ENCODE data around the gene PIK3R5. TPM values are rescaled to one million over a fixed set of nuclear protein-coding genes. Genes with fewer than 3 reads are reported as not detected.
"Not testable (repeated sequence)": the region's sequence is repeated elsewhere in the genome, so short reads cannot be mapped to it uniquely, and the experiment has no call there.

PIK3R5 gene
- total and polyA plus RNA-seq, 8 donors, result 0.90 to 29.8 (median 5.1) TPM; not detected in 1

DNA sequence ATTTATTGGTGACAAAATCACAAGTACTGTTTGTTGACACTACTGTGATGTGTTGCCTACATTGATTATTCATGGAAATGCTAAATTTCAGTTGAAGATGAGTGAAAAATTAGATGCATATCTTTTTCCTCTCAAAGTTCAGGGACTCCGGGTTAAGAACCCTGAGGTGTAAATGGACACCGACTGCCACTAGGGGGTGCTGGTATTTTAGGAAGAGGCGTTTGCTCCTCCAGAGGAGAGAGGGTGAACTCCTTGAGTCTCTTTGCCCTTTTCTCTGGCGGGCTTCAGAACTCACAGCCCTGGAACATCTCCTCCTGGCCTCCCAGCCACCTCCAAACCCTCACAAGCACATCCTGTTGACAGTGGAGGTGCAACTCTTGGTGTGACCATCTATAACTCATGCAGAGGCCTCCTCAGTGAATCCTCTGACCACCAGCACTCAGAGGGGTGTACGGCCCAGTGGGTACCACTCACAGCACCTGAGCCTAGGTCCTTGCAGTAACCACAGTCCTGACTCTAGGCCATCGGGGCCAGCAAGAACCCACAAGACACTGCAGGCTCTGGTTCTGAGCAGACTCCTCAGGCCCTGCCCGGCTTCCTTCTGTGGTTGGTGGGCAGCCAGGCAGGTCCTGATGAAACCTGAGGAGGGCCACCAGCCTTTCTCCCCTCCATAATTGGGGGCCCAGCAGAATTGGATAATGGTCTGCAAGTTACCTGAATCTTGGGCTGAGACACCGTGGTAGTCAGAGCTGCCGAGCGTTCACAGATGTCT, 26.2 kb upstream of the PIK3R5 start:
- no peaks in the 10 kb centered on the region for H3K4me1 ChIP-seq
- TF ChIP-seq, protein P1, sequence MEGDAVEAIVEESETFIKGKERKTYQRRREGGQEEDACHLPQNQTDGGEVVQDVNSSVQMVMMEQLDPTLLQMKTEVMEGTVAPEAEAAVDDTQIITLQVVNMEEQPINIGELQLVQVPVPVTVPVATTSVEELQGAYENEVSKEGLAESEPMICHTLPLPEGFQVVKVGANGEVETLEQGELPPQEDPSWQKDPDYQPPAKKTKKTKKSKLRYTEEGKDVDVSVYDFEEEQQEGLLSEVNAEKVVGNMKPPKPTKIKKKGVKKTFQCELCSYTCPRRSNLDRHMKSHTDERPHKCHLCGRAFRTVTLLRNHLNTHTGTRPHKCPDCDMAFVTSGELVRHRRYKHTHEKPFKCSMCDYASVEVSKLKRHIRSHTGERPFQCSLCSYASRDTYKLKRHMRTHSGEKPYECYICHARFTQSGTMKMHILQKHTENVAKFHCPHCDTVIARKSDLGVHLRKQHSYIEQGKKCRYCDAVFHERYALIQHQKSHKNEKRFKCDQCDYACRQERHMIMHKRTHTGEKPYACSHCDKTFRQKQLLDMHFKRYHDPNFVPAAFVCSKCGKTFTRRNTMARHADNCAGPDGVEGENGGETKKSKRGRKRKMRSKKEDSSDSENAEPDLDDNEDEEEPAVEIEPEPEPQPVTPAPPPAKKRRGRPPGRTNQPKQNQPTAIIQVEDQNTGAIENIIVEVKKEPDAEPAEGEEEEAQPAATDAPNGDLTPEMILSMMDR (IDR thresholded peaks at IDR 0.05), result peak in 5 of 7 experiments; percentile 53 to 88 (median 70)
- no peak for TF ChIP-seq POLR2AphosphoS5 (IDR thresholded peaks at IDR 0.05)
- TF ChIP-seq POLR2A (IDR thresholded peaks at IDR 0.05), result no peak

GRCh38 chr17:8988263-8988935, 22.9 kb upstream of the PIK3R5 start:
- H3K27ac ChIP-seq; H3K4me3 ChIP-seq; H3K36me3 ChIP-seq; intact Hi-C loops (cut with DNase I; ENCODE audit: low total_unique reads); H3K4me1 ChIP-seq; DNase-seq; H3K27me3 ChIP-seq; H3K9me3 ChIP-seq: not testable (repeated sequence)
- 44 to 99% (median 97%) methylated on average over 2 of the region's 2 CpGs for WGBS, 5 donors

More for the DNA sequence above, 26.2 kb upstream of the PIK3R5 start:
- Histone ChIP-seq H3K27ac (no peak overlapping the region), H3K4me3 (no peak overlapping the region), H3K27me3 (no peaks in the 10 kb centered on the region), H3K9me3 (peaks cover 0 to 8% (median 0%) of the 10 kb centered on the region in 4 donors), H3K36me3 (no peaks in the 10 kb centered on the region)
- intact Hi-C loops (cut with DNase I; ENCODE audit: low total_unique reads), result loop anchor here (10.0 kb wide), 2 partner anchors 303 to 533 kb away; no protein-coding TSS in a partner anchor
- WGBS, 5 donors, result 44 to 58% (median 57%) methylated on average over 8 to 10 of the region's 10 CpGs
- peak; percentile 70 to 86 for DNase-seq

DNA sequence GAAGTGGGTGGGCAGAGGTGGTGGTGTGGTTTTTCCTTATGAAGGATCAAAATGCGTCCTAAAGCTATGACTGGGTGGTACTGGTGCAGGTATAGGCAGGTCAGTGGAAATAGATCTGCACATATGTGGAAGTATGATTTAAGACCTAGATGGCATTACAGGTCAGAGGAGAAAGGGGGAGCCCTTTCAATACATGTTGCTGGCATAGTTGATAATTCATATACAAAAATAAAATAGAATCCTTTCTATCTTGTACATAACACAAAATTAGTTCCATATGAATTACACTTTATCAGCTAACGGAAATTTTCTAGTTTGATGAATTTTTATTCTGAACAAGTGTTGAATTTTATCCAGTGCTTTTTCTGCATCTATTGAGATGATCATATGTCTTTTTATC, 20.8 kb upstream of the PIK3R5 start:
- intact Hi-C loops (cut with DNase I; ENCODE audit: low total_unique reads), result no loop called here
- no peaks in the 10 kb centered on the region for H3K4me1 ChIP-seq
- H3K27me3 ChIP-seq, result no peaks in the 10 kb centered on the region
- no peak for DNase-seq
- no peak overlapping the region for H3K4me3 ChIP-seq
- H3K27ac ChIP-seq, result no peak overlapping the region
- WGBS, 5 donors, result 84 to 93% (median 91%) methylated on average over 2 of the region's 2 CpGs
- H3K36me3 ChIP-seq, result no peaks in the 10 kb centered on the region
- H3K9me3 ChIP-seq, result no peaks in the 10 kb centered on the region
- TF ChIP-seq, protein P1 (IDR thresholded peaks at IDR 0.05), result no peak
- TF ChIP-seq POLR2A (IDR thresholded peaks at IDR 0.05) (no peak), POLR2AphosphoS5 (IDR thresholded peaks at IDR 0.05) (no peak), EP300 (IDR thresholded peaks at IDR 0.05) (no peak)

DNA sequence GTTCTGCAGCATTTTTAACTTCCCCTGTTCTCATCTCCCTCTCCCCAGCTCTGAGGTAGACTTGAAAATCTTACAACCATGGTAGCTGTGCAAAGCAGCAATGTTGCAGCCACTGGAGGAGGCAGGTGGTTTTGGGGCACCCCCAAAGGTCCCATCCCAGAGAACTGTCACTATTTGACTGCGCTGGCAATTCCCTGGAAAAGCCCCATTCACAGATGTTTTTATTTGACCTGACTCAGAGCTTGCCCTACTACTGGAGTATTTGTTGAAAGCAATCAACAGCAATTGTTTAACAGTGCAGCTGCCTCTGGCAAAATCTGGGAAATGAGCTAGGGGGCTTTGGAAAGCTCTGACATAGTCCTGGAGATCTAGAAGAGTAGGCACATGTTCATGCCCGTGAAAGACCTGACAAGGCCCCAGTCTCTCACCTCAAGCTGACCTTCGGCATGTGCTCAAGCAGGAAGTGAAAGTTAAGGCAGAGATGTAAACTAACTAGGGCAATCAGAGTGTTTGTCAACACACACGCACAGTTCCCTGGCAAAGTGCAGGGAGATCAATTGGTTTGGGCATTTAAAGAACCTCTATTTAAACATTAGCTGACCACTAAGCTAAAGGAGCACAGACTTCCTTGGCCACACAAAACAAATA, 19.7 kb upstream of the PIK3R5 start:
- DNase-seq, result no peak
- intact Hi-C loops (cut with DNase I; ENCODE audit: low total_unique reads), result no loop called here
- 61 to 71% (median 70%) methylated on average over 4 of the region's 4 CpGs for WGBS, 5 donors
- H3K4me3 ChIP-seq, result no peak overlapping the region
- no peak overlapping the region for H3K27ac ChIP-seq
- no peaks in the 10 kb centered on the region for H3K36me3 ChIP-seq
- TF ChIP-seq POLR2AphosphoS5 (IDR thresholded peaks at IDR 0.05) (no peak), POLR2A (IDR thresholded peaks at IDR 0.05) (no peak), EP300 (IDR thresholded peaks at IDR 0.05) (no peak)
- TF ChIP-seq, protein P1 (IDR thresholded peaks at IDR 0.05), result no peak
- H3K27me3 ChIP-seq, result no peaks in the 10 kb centered on the region
- H3K4me1 ChIP-seq, result no peaks in the 10 kb centered on the region
- H3K9me3 ChIP-seq, result no peaks in the 10 kb centered on the region

GRCh38 chr17:8984225-8984624, 18.7 kb upstream of the PIK3R5 start:
- WGBS, 5 donors, result 91 to 94% (median 94%) methylated on average over 5 of the region's 5 CpGs
- not testable (repeated sequence) for H3K4me1 ChIP-seq

More at GRCh38 chr17:8984225-8984624, 18.7 kb upstream of the PIK3R5 start:
- DNase-seq; H3K36me3 ChIP-seq; H3K27ac ChIP-seq; H3K27me3 ChIP-seq; H3K4me3 ChIP-seq; intact Hi-C loops (cut with DNase I; ENCODE audit: low total_unique reads); H3K9me3 ChIP-seq: not testable (repeated sequence)

Measured in stomach (tissue), 9 donors.